Vagina (tissue), 2 donors: Measurements from ENCODE around the gene BCAM.

Source experiments
- POLR2A ChIP-seq, 2 donors: fragments of 450-650 bp; IDR thresholded peaks; one replicate each; pipeline ENCODE4 v1.6.1; 2017; ENCODE audit warnings: antibody characterized with exemption in 2 of 2, mild to moderate bottlenecking in 2 of 2, moderate library complexity in 2 of 2
- POLR2AphosphoS5 ChIP-seq, 2 donors: sonication (generic); formaldehyde crosslinking; IDR thresholded peaks; one replicate each; pipeline ENCODE4 v1.9.0; 2017; ENCODE audit warnings: antibody characterized with exemption in 2 of 2, mild to moderate bottlenecking in 2 of 2, low read depth in 1 of 2; ENCODE audit not compliant: insufficient read depth in 1 of 2
- TF ChIP-seq, protein P1 (sequence below), 3 experiments: fragments of 450-650 bp in 2 of 3; fragments of 200-600 bp in 1 of 3; sonication (generic) in 1 of 3; IDR thresholded peaks; one replicate each; pipeline ENCODE4 v1.5.1; 2017 to 2019; ENCODE audit warnings: antibody characterized with exemption in 3 of 3, mild to moderate bottlenecking in 2 of 3, moderate library complexity in 2 of 3

DNA sequence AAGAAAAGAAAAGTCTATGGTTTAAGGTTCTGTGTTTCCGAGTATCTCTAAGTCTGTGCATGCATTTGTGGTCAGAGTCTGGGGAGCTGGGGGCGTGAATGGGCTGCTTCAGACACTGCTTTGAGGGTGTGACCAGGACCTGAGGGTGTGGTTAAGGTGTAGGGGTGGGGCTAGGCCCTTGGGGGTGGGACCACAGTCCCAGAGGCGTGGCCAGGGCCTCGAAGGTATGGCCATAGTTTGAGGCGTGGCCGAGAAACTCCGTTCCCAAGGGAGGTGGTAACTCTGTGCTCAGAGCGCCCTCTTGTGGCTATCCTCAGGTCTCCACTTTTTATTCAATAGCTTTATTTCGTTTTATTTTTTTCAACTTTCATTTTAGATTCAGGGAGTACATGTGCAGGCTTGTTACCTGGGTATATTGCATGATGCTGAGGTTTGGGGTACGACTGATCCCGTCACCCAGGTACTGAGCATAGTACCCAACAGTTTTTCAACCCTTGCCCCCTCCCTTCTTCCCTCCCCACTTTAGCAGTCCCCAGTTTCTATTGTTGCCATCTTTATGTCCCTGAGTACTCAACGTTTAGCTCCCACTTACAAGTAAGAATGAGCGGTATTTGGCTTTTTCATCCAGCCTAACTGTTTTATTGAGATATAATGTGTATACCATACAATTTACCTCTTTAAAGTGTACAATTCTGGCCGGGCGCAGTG lies 38.2 kb upstream of the BCAM start:
- TF ChIP-seq, protein P1, sequence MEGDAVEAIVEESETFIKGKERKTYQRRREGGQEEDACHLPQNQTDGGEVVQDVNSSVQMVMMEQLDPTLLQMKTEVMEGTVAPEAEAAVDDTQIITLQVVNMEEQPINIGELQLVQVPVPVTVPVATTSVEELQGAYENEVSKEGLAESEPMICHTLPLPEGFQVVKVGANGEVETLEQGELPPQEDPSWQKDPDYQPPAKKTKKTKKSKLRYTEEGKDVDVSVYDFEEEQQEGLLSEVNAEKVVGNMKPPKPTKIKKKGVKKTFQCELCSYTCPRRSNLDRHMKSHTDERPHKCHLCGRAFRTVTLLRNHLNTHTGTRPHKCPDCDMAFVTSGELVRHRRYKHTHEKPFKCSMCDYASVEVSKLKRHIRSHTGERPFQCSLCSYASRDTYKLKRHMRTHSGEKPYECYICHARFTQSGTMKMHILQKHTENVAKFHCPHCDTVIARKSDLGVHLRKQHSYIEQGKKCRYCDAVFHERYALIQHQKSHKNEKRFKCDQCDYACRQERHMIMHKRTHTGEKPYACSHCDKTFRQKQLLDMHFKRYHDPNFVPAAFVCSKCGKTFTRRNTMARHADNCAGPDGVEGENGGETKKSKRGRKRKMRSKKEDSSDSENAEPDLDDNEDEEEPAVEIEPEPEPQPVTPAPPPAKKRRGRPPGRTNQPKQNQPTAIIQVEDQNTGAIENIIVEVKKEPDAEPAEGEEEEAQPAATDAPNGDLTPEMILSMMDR (IDR thresholded peaks at IDR 0.05), result peak; percentile 86 to 91 (median 90)
- TF ChIP-seq POLR2A (IDR thresholded peaks at IDR 0.05) (no peak), POLR2AphosphoS5 (IDR thresholded peaks at IDR 0.05; ENCODE audit: insufficient read depth in 1 of 2, low read depth in 1 of 2) (peak; percentile 39 to 54)
